ENCODE data around the gene SEZ6L2.
"Not testable (repeated sequence)": the region's sequence is repeated elsewhere in the genome, so short reads cannot be mapped to it uniquely, and the experiment has no call there.

Gene SEZ6L2

GRCh38 chr16:29899516-29900101 is at the start of gene SEZ6L2:
SEZ6L2 (minus strand) TSS chr16:29899550; CDS start chr16:29899019, 531 bp downstream.
- DNase-seq (ENCODE audit: low spot score) = peak; percentile 94

GRCh38 chr16:29947897-29948296 is 48.5 kb upstream of the SEZ6L2 start:
- DNase-seq (ENCODE audit: low spot score) = no peak

GRCh38 chr16:29943846-29944799 is 44.8 kb upstream of the SEZ6L2 start:
- peak; percentile 99 for DNase-seq (ENCODE audit: low spot score)

GRCh38 chr16:29940656-29941055 is 41.3 kb upstream of the SEZ6L2 start:
- DNase-seq (ENCODE audit: low spot score) = no peak

GRCh38 chr16:29931750-29932149 is 32.4 kb upstream of the SEZ6L2 start:
- not testable (repeated sequence) for DNase-seq (ENCODE audit: low spot score)

GRCh38 chr16:29927070-29927905 is 27.9 kb upstream of the SEZ6L2 start:
- DNase-seq (ENCODE audit: low spot score) = no peak

- DNase-seq (ENCODE audit: low spot score) = peak; percentile 41
Observed at GRCh38 chr16:29926711-29927052, 27.3 kb upstream of the SEZ6L2 start.

- DNase-seq (ENCODE audit: low spot score) = peak; percentile 88
Observed at GRCh38 chr16:29925781-29926710, 26.7 kb upstream of the SEZ6L2 start, which contains the start of gene KCTD13. KCTD13 (minus strand) TSS chr16:29926226; CDS start chr16:29926033, 193 bp downstream.

- no peak for DNase-seq (ENCODE audit: low spot score)
Observed at GRCh38 chr16:29925105-29925756, 25.9 kb upstream of the SEZ6L2 start.

- DNase-seq (ENCODE audit: low spot score) = no peak
Observed at GRCh38 chr16:29922986-29923501, 23.7 kb upstream of the SEZ6L2 start.

- DNase-seq (ENCODE audit: low spot score) = no peak
Observed at GRCh38 chr16:29922326-29922725, 23.0 kb upstream of the SEZ6L2 start.

GRCh38 chr16:29921034-29921385 is 21.7 kb upstream of the SEZ6L2 start:
- DNase-seq (ENCODE audit: low spot score) = no peak

- no peak for DNase-seq (ENCODE audit: low spot score)
Observed at GRCh38 chr16:29920288-29921033, 21.1 kb upstream of the SEZ6L2 start.

GRCh38 chr16:29916979-29917378 is 17.6 kb upstream of the SEZ6L2 start:
- DNase-seq (ENCODE audit: low spot score) = no peak

- DNase-seq (ENCODE audit: low spot score) = peak; percentile 86
Observed at GRCh38 chr16:29915590-29916247, 16.4 kb upstream of the SEZ6L2 start.

- no peak for DNase-seq (ENCODE audit: low spot score)
Observed at GRCh38 chr16:29913514-29913913, 14.2 kb upstream of the SEZ6L2 start.

- no peak for DNase-seq (ENCODE audit: low spot score)
Observed at GRCh38 chr16:29912087-29912486, 12.7 kb upstream of the SEZ6L2 start.

- no peak for DNase-seq (ENCODE audit: low spot score)
Observed at GRCh38 chr16:29911676-29912010, 12.3 kb upstream of the SEZ6L2 start.

Data from kidney tubule cell (primary cell).